ENCODE measurements around the gene PCGF3.
"Not testable (repeated sequence)": the region's sequence is repeated elsewhere in the genome, so short reads cannot be mapped to it uniquely, and the experiment has no call there.

PCGF3 gene

GRCh38 chr4:796206-796605, 90.6 kb downstream of the PCGF3 start:
- no peaks in the 10 kb centered on the region for H3K9me3 ChIP-seq (ENCODE audit: control insufficient read depth in 2 of 2, low read length in 2 of 2)
- H3K4me1 ChIP-seq (ENCODE audit: control insufficient read depth, insufficient read depth, low read length): peaks cover 15% of the 10 kb centered on the region
- H3K4me3 ChIP-seq (ENCODE audit: low read length in 2 of 2): no peak overlapping the region
- H3K9ac ChIP-seq (ENCODE audit: low read length in 2 of 2): no peak overlapping the region
- H3K27ac ChIP-seq (ENCODE audit: low read length): no peak overlapping the region
- peaks cover 41 to 52% of the 10 kb centered on the region in 2 donors for H3K27me3 ChIP-seq (ENCODE audit: control insufficient read depth in 1 of 2, insufficient read depth in 2 of 2, low read length in 2 of 2)
- no peaks in the 10 kb centered on the region for H3K36me3 ChIP-seq (ENCODE audit: control insufficient read depth in 2 of 2, insufficient read depth in 2 of 2, low read length in 2 of 2)

DNA sequence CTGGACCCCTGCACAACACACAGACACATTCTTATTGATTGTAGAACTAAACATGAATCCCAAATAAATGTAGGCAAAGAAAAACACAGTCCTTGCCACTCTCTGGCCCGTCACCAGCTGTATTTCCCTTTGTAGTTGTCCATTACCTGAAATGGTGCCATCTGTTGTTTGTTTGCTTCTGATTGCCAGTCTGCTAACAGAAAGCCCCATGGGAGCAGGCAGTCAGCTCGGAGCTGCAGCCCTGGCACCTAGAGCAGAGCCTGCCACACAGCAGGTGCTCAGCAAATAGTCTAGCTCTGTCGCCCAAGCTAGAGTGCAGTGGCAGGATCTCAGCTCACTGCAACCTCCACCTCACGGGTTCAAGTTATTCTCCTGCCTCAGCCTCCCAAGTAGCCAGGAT, 91.4 kb downstream of the PCGF3 start:
- Histone ChIP-seq H3K9ac (ENCODE audit: low read length in 2 of 2) (no peak overlapping the region), H3K27ac (ENCODE audit: low read length) (no peak overlapping the region), H3K4me1 (ENCODE audit: control insufficient read depth, insufficient read depth, low read length) (peaks cover 11% of the 10 kb centered on the region), H3K4me3 (ENCODE audit: low read length in 2 of 2) (no peak overlapping the region), H3K9me3 (ENCODE audit: control insufficient read depth in 2 of 2, low read length in 2 of 2) (no peaks in the 10 kb centered on the region), H3K36me3 (ENCODE audit: control insufficient read depth in 2 of 2, insufficient read depth in 2 of 2, low read length in 2 of 2) (no peaks in the 10 kb centered on the region), H3K27me3 (ENCODE audit: control insufficient read depth in 1 of 2, insufficient read depth in 2 of 2, low read length in 2 of 2) (peaks cover 36 to 45% of the 10 kb centered on the region in 2 donors)

- Histone ChIP-seq H3K27me3 (ENCODE audit: control insufficient read depth in 1 of 2, insufficient read depth in 2 of 2, low read length in 2 of 2) (peaks cover 5 to 10% of the 10 kb centered on the region in 2 donors), H3K4me1 (ENCODE audit: control insufficient read depth, insufficient read depth, low read length) (no peaks in the 10 kb centered on the region), H3K9ac (ENCODE audit: low read length in 2 of 2) (no peak overlapping the region), H3K4me3 (ENCODE audit: low read length in 2 of 2) (no peak overlapping the region), H3K27ac (ENCODE audit: low read length) (no peak overlapping the region), H3K9me3 (ENCODE audit: control insufficient read depth in 2 of 2, low read length in 2 of 2) (peaks cover 0 to 5% of the 10 kb centered on the region in 2 donors), H3K36me3 (ENCODE audit: control insufficient read depth in 2 of 2, insufficient read depth in 2 of 2, low read length in 2 of 2) (no peaks in the 10 kb centered on the region)
These were observed 95.9 kb downstream of the PCGF3 start for GRCh38 chr4:801436-802124.

DNA sequence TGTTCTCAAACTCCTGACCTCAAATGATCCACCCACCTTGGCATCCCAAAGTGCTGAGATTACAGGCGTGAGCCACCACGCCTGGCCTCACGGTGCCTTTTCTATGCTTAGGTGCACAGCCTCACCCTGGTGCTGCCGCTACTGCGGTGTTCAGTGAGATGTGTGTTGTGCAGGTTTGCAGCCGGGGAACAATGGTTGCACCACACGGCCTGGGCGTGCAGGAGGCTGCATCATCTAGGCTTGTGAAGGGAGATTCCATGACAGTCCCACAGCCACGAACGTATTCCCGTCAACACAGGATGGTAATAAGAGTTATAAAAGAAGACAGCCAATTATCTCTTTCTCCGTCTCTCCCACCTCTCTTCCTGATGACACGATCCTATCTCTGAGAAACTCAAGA, 98.3 kb downstream of the PCGF3 start:
- no peak overlapping the region for H3K9ac ChIP-seq (ENCODE audit: low read length in 2 of 2)
- H3K36me3 ChIP-seq (ENCODE audit: control insufficient read depth in 2 of 2, insufficient read depth in 2 of 2, low read length in 2 of 2): no peaks in the 10 kb centered on the region
- H3K27ac ChIP-seq (ENCODE audit: low read length): no peak overlapping the region
- peaks cover 0 to 5% of the 10 kb centered on the region in 2 donors for H3K9me3 ChIP-seq (ENCODE audit: control insufficient read depth in 2 of 2, low read length in 2 of 2)
- peaks cover 2 to 3% of the 10 kb centered on the region in 2 donors for H3K27me3 ChIP-seq (ENCODE audit: control insufficient read depth in 1 of 2, insufficient read depth in 2 of 2, low read length in 2 of 2)
- H3K4me1 ChIP-seq (ENCODE audit: control insufficient read depth, insufficient read depth, low read length): no peaks in the 10 kb centered on the region
- no peak overlapping the region for H3K4me3 ChIP-seq (ENCODE audit: low read length in 2 of 2)

DNA sequence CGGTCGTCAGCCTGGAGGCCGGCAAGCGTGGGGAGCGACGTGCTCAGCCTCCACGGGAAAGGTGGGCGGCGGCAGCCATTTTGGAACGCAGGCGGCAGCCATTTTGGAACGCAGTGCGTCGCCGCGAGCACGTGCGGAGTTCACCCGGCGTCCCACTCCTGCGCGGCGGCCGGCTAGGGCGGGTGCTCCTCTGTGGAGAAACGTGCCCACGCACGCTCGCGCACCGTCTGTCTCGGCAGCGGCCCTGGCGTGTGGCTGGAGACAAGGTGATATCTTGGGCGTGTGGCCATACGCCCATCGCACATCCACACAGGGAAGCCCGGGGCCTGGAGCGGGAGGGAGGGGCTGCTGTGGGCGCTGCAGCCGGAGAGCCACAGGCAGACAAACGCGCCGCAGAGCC, 99.2 kb downstream of the PCGF3 start:
- Histone ChIP-seq H3K9ac (ENCODE audit: low read length in 2 of 2) (no peak overlapping the region), H3K4me1 (ENCODE audit: control insufficient read depth, insufficient read depth, low read length) (no peaks in the 10 kb centered on the region), H3K4me3 (ENCODE audit: low read length in 2 of 2) (no peak overlapping the region), H3K27me3 (ENCODE audit: control insufficient read depth in 1 of 2, insufficient read depth in 2 of 2, low read length in 2 of 2) (peaks cover 2 to 8% of the 10 kb centered on the region in 2 donors), H3K36me3 (ENCODE audit: control insufficient read depth in 2 of 2, insufficient read depth in 2 of 2, low read length in 2 of 2) (no peaks in the 10 kb centered on the region), H3K27ac (ENCODE audit: low read length) (no peak overlapping the region), H3K9me3 (ENCODE audit: control insufficient read depth in 2 of 2, low read length in 2 of 2) (peaks cover 0 to 5% of the 10 kb centered on the region in 2 donors)

DNA sequence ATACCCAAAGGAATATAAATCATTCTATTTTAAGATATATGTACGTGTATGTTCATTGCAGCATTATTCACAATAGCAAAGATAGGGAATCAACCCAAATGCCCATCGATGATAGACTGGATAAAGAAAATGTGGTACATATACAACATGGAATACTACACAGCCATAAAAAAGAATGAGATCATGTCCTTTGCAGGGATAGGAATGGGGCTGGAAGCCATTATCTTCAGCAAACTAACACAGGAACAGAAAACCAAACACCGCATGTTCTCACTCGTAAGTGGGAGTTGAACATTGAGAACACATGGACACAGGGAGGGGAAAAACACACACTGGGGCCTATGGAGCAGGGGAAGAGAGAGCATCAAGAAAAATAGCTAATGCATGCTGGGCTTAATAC, 101.3 kb downstream of the PCGF3 start:
- H3K27ac ChIP-seq (ENCODE audit: low read length); H3K9ac ChIP-seq (ENCODE audit: low read length in 2 of 2); H3K4me1 ChIP-seq (ENCODE audit: control insufficient read depth, insufficient read depth, low read length); H3K4me3 ChIP-seq (ENCODE audit: low read length in 2 of 2); H3K9me3 ChIP-seq (ENCODE audit: control insufficient read depth in 2 of 2, low read length in 2 of 2); H3K36me3 ChIP-seq (ENCODE audit: control insufficient read depth in 2 of 2, insufficient read depth in 2 of 2, low read length in 2 of 2): not testable (repeated sequence)
- H3K27me3 ChIP-seq (ENCODE audit: control insufficient read depth in 1 of 2, insufficient read depth in 2 of 2, low read length in 2 of 2): peaks cover 4 to 15% of the 10 kb centered on the region in 2 donors

GRCh38 chr4:807792-808191, 102.2 kb downstream of the PCGF3 start:
- Histone ChIP-seq H3K9ac (ENCODE audit: low read length in 2 of 2) (no peak overlapping the region), H3K27me3 (ENCODE audit: control insufficient read depth in 1 of 2, insufficient read depth in 2 of 2, low read length in 2 of 2) (peaks cover 5 to 18% of the 10 kb centered on the region in 2 donors), H3K4me1 (ENCODE audit: control insufficient read depth, insufficient read depth, low read length) (no peaks in the 10 kb centered on the region), H3K27ac (ENCODE audit: low read length) (no peak overlapping the region), H3K9me3 (ENCODE audit: control insufficient read depth in 2 of 2, low read length in 2 of 2) (peaks cover 0 to 8% of the 10 kb centered on the region in 2 donors), H3K36me3 (ENCODE audit: control insufficient read depth in 2 of 2, insufficient read depth in 2 of 2, low read length in 2 of 2) (no peaks in the 10 kb centered on the region), H3K4me3 (ENCODE audit: low read length in 2 of 2) (no peak overlapping the region)

- Histone ChIP-seq H3K9ac (ENCODE audit: low read length in 2 of 2) (no peak overlapping the region), H3K27ac (ENCODE audit: low read length) (no peak overlapping the region), H3K4me3 (ENCODE audit: low read length in 2 of 2) (no peak overlapping the region), H3K27me3 (ENCODE audit: control insufficient read depth in 1 of 2, insufficient read depth in 2 of 2, low read length in 2 of 2) (peaks cover 13 to 24% of the 10 kb centered on the region in 2 donors), H3K9me3 (ENCODE audit: control insufficient read depth in 2 of 2, low read length in 2 of 2) (peaks cover 0 to 8% of the 10 kb centered on the region in 2 donors), H3K36me3 (ENCODE audit: control insufficient read depth in 2 of 2, insufficient read depth in 2 of 2, low read length in 2 of 2) (no peaks in the 10 kb centered on the region), H3K4me1 (ENCODE audit: control insufficient read depth, insufficient read depth, low read length) (no peaks in the 10 kb centered on the region)
These were observed 103.4 kb downstream of the PCGF3 start for GRCh38 chr4:808860-809570.

DNA sequence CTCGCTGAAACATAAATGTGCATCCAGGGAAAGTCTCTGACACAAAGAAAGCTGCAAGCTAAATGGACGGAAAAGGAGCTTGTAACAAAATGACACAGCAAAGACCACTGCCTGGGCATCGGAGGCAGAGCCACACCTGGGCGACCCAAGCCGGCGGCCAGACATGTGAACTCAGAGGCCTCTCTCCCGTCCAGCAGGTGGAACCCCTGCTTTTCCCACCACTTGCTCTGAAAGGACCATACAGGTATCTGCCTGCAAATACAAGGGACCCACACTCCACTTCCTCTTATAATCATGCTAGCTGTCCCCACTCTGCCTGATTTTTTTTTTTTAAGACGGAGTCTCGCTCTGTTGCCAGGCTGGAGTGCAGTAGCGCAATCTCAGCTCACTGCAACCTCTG, 108.3 kb downstream of the PCGF3 start:
- Histone ChIP-seq H3K9ac (ENCODE audit: low read length in 2 of 2) (no peak overlapping the region), H3K36me3 (ENCODE audit: control insufficient read depth in 2 of 2, insufficient read depth in 2 of 2, low read length in 2 of 2) (no peaks in the 10 kb centered on the region), H3K4me1 (ENCODE audit: control insufficient read depth, insufficient read depth, low read length) (peaks cover 8% of the 10 kb centered on the region), H3K27ac (ENCODE audit: low read length) (no peak overlapping the region), H3K9me3 (ENCODE audit: control insufficient read depth in 2 of 2, low read length in 2 of 2) (peaks cover 0 to 2% of the 10 kb centered on the region in 2 donors), H3K4me3 (ENCODE audit: low read length in 2 of 2) (no peak overlapping the region), H3K27me3 (ENCODE audit: control insufficient read depth in 1 of 2, insufficient read depth in 2 of 2, low read length in 2 of 2) (peaks cover 19 to 26% of the 10 kb centered on the region in 2 donors)

DNA sequence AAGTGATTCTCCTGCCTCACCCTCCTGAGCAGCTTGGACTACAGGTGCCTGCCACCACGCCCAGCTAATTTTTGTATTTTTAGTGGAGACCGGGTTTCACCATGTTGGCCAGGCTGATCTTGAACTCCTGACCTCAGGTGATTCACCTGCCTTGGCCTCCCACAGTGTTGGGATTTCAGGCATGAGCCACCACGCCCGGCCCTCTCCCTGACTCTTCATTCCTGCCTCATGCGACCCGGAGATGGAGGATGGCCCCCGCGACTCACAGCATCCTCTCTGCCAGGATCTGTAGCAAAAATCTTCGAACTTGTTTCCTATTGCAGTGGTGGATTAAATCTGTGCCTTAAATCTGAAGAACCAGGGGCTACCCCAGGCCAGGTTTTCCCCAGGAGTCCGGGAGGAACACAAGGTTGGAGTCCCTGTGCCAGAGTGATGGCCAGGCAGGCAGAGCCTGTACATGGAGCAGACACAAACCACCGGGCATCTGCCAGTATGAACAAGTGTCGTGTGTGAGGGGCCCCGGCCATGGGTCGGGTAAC, 108.7 kb downstream of the PCGF3 start:
- H3K4me3 ChIP-seq (ENCODE audit: low read length in 2 of 2): no peak overlapping the region
- H3K36me3 ChIP-seq (ENCODE audit: control insufficient read depth in 2 of 2, insufficient read depth in 2 of 2, low read length in 2 of 2): no peaks in the 10 kb centered on the region
- H3K27me3 ChIP-seq (ENCODE audit: control insufficient read depth in 1 of 2, insufficient read depth in 2 of 2, low read length in 2 of 2): peaks cover 20 to 21% of the 10 kb centered on the region in 2 donors
- peaks cover 8% of the 10 kb centered on the region for H3K4me1 ChIP-seq (ENCODE audit: control insufficient read depth, insufficient read depth, low read length)
- H3K9ac ChIP-seq (ENCODE audit: low read length in 2 of 2): no peak overlapping the region
- H3K9me3 ChIP-seq (ENCODE audit: control insufficient read depth in 2 of 2, low read length in 2 of 2): peaks cover 0 to 2% of the 10 kb centered on the region in 2 donors
- no peak overlapping the region for H3K27ac ChIP-seq (ENCODE audit: low read length)
